HG03095 (cell line): Measurements from ENCODE around the gene CCR7.
"Not testable (repeated sequence)": the region's sequence is repeated elsewhere in the genome, so short reads cannot be mapped to it uniquely, and the experiment has no call there.

Experiments
- ATAC-seq: cut with Tn5 transposase; IDR thresholded peaks from one replicate; pipeline ENCODE4 v1.9.1; 2021; ENCODE audit warnings: moderate library complexity; ENCODE audit not compliant: unreplicated experiment

Gene CCR7

GRCh38 chr17:40597556-40598300 lies 32.5 kb upstream of the CCR7 start:
- no peak for ATAC-seq

GRCh38 chr17:40597156-40597555 lies 31.9 kb upstream of the CCR7 start:
- no peak for ATAC-seq

- no peak for ATAC-seq
Observed at GRCh38 chr17:40596261-40596919, 31.1 kb upstream of the CCR7 start.

- no peak for ATAC-seq
Observed at GRCh38 chr17:40590742-40591141, 25.5 kb upstream of the CCR7 start.

- ATAC-seq: no peak
Observed at GRCh38 chr17:40588552-40588951, 23.3 kb upstream of the CCR7 start.

GRCh38 chr17:40586264-40586663 lies 21.0 kb upstream of the CCR7 start:
- ATAC-seq: not testable (repeated sequence)

- not testable (repeated sequence) for ATAC-seq
Observed at GRCh38 chr17:40584950-40585349, 19.7 kb upstream of the CCR7 start.

- peak; percentile 83 for ATAC-seq
Observed at GRCh38 chr17:40582328-40582901, 17.1 kb upstream of the CCR7 start.

- no peak for ATAC-seq
Observed at GRCh38 chr17:40580140-40580539, 14.9 kb upstream of the CCR7 start.

- ATAC-seq: no peak
Observed at GRCh38 chr17:40579471-40579870, 14.2 kb upstream of the CCR7 start.

- peak; percentile 49 for ATAC-seq
Observed at GRCh38 chr17:40577611-40578065, 12.4 kb upstream of the CCR7 start.

GRCh38 chr17:40576113-40576740 lies 11.0 kb upstream of the CCR7 start:
- no peak for ATAC-seq

GRCh38 chr17:40574292-40574691 lies 9.0 kb upstream of the CCR7 start:
- ATAC-seq: no peak

GRCh38 chr17:40572245-40572993 lies 7.1 kb upstream of the CCR7 start:
- ATAC-seq: not testable (repeated sequence)

- ATAC-seq: no peak
Observed at GRCh38 chr17:40568074-40568836, 3.0 kb upstream of the CCR7 start.

- no peak for ATAC-seq
Observed at GRCh38 chr17:40567377-40567776, 2.1 kb upstream of the CCR7 start.

- no peak for ATAC-seq
Observed at GRCh38 chr17:40565769-40566409, 617 bp upstream of the CCR7 start.

- no peak for ATAC-seq
Observed at GRCh38 chr17:40564195-40564882, 933 bp downstream of the CCR7 start.
